Measurements from ENCODE around the gene PAM.

DNA sequence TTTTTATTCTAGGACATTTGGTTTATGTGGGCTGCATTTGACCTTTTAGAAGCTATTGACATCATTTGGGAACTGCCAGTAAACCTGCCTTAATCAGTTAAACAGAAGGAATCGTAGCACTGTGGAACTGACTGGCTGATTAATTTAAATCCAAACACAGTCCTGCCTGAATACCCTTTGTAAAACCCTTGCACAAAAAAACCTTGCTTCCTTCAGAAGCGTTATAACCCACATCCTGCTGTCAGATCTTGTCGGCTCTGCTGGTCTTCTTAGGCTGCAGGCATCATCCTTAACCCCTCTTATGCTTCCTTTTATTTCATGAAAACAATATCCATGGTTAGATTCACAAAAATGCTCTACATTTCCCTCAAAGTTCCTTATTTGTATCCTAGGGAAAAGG is 46.3 kb downstream of the PAM start:
- no peak for TF ChIP-seq POLR2A (IDR thresholded peaks at IDR 0.05)
- TF ChIP-seq, protein P1, sequence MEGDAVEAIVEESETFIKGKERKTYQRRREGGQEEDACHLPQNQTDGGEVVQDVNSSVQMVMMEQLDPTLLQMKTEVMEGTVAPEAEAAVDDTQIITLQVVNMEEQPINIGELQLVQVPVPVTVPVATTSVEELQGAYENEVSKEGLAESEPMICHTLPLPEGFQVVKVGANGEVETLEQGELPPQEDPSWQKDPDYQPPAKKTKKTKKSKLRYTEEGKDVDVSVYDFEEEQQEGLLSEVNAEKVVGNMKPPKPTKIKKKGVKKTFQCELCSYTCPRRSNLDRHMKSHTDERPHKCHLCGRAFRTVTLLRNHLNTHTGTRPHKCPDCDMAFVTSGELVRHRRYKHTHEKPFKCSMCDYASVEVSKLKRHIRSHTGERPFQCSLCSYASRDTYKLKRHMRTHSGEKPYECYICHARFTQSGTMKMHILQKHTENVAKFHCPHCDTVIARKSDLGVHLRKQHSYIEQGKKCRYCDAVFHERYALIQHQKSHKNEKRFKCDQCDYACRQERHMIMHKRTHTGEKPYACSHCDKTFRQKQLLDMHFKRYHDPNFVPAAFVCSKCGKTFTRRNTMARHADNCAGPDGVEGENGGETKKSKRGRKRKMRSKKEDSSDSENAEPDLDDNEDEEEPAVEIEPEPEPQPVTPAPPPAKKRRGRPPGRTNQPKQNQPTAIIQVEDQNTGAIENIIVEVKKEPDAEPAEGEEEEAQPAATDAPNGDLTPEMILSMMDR (IDR thresholded peaks at IDR 0.05) = no peak
